Measurements from ENCODE around the gene SNAP25.

Gene SNAP25

DNA sequence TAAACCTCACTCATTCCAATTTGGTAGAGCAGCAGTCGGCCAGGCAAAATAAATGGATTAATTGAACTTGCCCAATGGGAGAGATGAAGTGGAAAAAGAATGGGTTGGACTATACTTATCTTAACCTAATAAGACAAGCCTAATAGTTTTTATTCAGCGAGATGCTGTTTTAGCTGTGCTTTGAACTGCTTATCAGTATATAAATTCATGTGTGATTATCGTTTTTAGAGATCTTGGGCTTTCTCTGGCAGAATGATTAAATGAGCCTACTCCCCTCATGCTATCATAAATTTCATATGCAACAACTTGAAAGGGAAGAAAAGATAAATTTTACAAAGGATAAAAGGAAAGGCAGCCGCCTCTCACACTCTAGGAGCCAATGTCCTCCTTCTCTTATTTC lies 59.8 kb downstream of the SNAP25 start:
- Histone ChIP-seq H3K9ac (ENCODE audit: low read length) (no peak overlapping the region), H3K36me3 (ENCODE audit: control insufficient read depth, insufficient read depth, low read length) (no peaks in the 10 kb centered on the region), H3K27me3 (ENCODE audit: control insufficient read depth, insufficient read depth, low read length) (no peaks in the 10 kb centered on the region), H3K4me1 (ENCODE audit: control insufficient read depth, insufficient read depth, low read length) (no peaks in the 10 kb centered on the region), H3K4me3 (ENCODE audit: low read length) (no peak overlapping the region), H3K27ac (ENCODE audit: low read depth, low read length) (no peak overlapping the region)

GRCh38 chr20:10280018-10280908 lies 61.6 kb downstream of the SNAP25 start:
- Histone ChIP-seq H3K27me3 (ENCODE audit: control insufficient read depth, insufficient read depth, low read length) (no peaks in the 10 kb centered on the region), H3K4me3 (ENCODE audit: low read length) (no peak overlapping the region), H3K9ac (ENCODE audit: low read length) (no peak overlapping the region), H3K36me3 (ENCODE audit: control insufficient read depth, insufficient read depth, low read length) (no peaks in the 10 kb centered on the region), H3K27ac (ENCODE audit: low read depth, low read length) (no peak overlapping the region), H3K4me1 (ENCODE audit: control insufficient read depth, insufficient read depth, low read length) (no peaks in the 10 kb centered on the region)

DNA sequence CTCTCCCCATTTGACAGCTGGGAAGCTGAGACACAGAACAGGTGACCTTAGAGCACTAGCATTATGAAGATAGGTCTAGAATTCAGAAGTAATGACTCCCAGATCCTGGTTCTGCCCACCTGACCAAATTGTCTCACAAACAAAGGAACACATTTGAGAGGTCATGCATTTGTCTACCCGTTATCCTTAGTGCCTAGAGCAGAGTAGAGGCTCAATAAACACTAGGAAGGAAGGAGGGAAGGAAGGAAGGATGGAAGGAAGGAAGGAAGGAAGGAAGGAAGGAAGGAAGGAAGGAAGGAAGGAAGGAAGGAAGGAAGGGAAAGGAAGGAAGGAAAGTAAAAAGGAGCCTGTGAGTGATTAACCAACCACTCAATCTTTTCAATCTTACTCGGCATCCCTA lies 63.3 kb downstream of the SNAP25 start:
- Histone ChIP-seq H3K27me3 (ENCODE audit: control insufficient read depth, insufficient read depth, low read length) (no peaks in the 10 kb centered on the region), H3K27ac (ENCODE audit: low read depth, low read length) (no peak overlapping the region), H3K36me3 (ENCODE audit: control insufficient read depth, insufficient read depth, low read length) (no peaks in the 10 kb centered on the region), H3K4me3 (ENCODE audit: low read length) (no peak overlapping the region), H3K4me1 (ENCODE audit: control insufficient read depth, insufficient read depth, low read length) (no peaks in the 10 kb centered on the region), H3K9ac (ENCODE audit: low read length) (no peak overlapping the region)

DNA sequence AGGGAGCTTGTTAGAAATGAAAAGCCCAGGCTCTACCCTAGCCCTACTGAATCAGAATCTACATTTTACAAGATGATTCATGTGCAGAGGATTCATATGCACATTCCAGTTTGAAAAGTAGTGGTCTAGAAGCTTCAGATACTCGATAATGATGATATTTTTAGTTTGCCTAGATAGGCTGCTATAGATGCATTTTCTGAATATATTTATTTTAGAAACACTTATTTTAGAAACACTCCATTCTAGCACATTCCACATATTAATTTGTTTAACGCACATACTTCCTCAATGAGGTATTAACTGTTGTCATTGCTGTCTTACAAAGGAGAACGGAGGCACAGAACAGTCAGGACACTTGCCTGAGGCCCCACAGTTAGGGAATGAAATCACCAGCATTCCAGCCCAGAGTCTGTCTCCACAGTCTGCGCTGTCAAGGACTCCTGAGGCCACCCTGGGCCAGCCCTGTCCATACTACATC lies 64.4 kb downstream of the SNAP25 start:
- Histone ChIP-seq H3K27ac (ENCODE audit: low read depth, low read length) (no peak overlapping the region), H3K9ac (ENCODE audit: low read length) (no peak overlapping the region), H3K27me3 (ENCODE audit: control insufficient read depth, insufficient read depth, low read length) (no peaks in the 10 kb centered on the region), H3K36me3 (ENCODE audit: control insufficient read depth, insufficient read depth, low read length) (no peaks in the 10 kb centered on the region), H3K4me3 (ENCODE audit: low read length) (no peak overlapping the region), H3K4me1 (ENCODE audit: control insufficient read depth, insufficient read depth, low read length) (no peaks in the 10 kb centered on the region)

DNA sequence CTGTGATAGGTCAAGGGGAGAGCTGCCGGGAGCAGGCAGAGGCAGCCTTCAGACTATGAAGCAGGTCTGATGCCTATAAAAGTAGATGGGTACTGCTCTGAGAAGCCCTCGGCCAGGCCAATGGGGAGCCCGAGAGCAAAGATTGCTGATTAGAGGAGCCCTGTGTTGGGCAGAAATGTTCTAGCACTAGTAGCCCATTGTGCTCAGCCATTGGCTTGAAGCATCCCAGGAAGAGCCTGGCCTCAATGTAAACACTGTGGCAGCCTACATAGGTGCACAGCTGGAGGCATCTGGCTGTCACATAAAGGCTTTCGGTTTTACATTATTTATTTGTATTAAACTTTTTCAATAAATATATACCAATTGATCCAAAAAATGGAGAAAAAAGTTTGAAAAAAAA lies 67.7 kb downstream of the SNAP25 start:
- no peaks in the 10 kb centered on the region for H3K27me3 ChIP-seq (ENCODE audit: control insufficient read depth, insufficient read depth, low read length)
- no peaks in the 10 kb centered on the region for H3K36me3 ChIP-seq (ENCODE audit: control insufficient read depth, insufficient read depth, low read length)
- no peaks in the 10 kb centered on the region for H3K4me1 ChIP-seq (ENCODE audit: control insufficient read depth, insufficient read depth, low read length)
- H3K4me3 ChIP-seq (ENCODE audit: low read length), result no peak overlapping the region
- H3K27ac ChIP-seq (ENCODE audit: low read depth, low read length), result no peak overlapping the region
- no peak overlapping the region for H3K9ac ChIP-seq (ENCODE audit: low read length)

DNA sequence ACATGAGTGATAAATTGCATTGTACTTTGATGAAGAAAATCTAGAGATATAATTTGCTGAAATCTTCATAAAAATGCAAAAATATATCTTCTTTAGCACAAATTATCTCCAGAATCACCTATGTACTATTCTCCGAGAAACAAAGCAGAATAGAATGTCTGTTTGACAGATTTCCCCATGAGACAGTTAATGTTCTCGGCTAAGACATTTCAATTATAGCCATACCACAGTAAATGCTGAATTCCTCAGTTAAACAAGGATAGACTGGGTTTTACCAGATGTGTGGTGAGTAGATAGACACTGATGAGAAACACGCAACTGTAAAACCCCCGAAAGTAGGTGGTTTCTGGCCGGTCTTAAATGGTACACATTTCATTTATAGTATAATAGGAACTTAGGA lies 69.8 kb downstream of the SNAP25 start:
- no peaks in the 10 kb centered on the region for H3K4me1 ChIP-seq (ENCODE audit: control insufficient read depth, insufficient read depth, low read length)
- H3K27me3 ChIP-seq (ENCODE audit: control insufficient read depth, insufficient read depth, low read length), result no peaks in the 10 kb centered on the region
- H3K27ac ChIP-seq (ENCODE audit: low read depth, low read length), result no peak overlapping the region
- no peak overlapping the region for H3K4me3 ChIP-seq (ENCODE audit: low read length)
- no peak overlapping the region for H3K9ac ChIP-seq (ENCODE audit: low read length)
- no peaks in the 10 kb centered on the region for H3K36me3 ChIP-seq (ENCODE audit: control insufficient read depth, insufficient read depth, low read length)

GRCh38 chr20:10288954-10289646 lies 70.5 kb downstream of the SNAP25 start:
- H3K4me3 ChIP-seq (ENCODE audit: low read length), result no peak overlapping the region
- no peak overlapping the region for H3K27ac ChIP-seq (ENCODE audit: low read depth, low read length)
- no peaks in the 10 kb centered on the region for H3K4me1 ChIP-seq (ENCODE audit: control insufficient read depth, insufficient read depth, low read length)
- H3K36me3 ChIP-seq (ENCODE audit: control insufficient read depth, insufficient read depth, low read length), result no peaks in the 10 kb centered on the region
- H3K27me3 ChIP-seq (ENCODE audit: control insufficient read depth, insufficient read depth, low read length), result no peaks in the 10 kb centered on the region
- H3K9ac ChIP-seq (ENCODE audit: low read length), result no peak overlapping the region

DNA sequence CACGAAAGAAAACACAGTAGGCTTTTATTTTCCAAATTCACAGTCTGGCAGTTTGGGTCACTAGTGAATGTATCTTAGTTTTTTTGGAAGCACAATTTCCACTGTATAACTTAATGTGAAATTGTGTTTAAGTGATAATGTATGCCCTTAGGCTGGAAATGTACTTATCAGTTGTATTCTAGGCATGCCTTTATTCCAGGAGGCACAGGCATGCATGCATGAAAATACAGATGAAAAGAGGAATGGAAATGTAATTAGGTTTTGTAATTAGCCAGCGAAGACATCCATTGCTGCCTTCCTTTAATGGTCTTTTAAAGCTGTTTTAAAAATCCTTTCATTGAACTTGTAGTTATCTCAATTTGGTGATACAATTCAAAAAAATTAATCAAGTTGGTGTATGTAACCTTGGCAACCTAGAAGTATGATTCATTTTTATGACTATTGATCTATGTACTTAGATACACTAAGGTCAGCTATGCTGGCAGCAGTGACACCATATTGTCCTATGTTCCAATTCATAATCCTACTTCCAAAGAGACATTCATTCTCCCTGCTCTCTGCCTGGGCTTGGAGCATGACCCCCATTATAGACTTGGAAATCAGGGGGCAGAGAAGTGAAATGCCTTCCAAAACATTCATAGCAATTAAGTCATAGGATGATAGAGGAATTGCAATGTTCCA lies 73.1 kb downstream of the SNAP25 start:
- Histone ChIP-seq H3K4me1 (ENCODE audit: control insufficient read depth, insufficient read depth, low read length) (no peaks in the 10 kb centered on the region), H3K36me3 (ENCODE audit: control insufficient read depth, insufficient read depth, low read length) (no peaks in the 10 kb centered on the region), H3K4me3 (ENCODE audit: low read length) (no peak overlapping the region), H3K9ac (ENCODE audit: low read length) (no peak overlapping the region), H3K27ac (ENCODE audit: low read depth, low read length) (no peak overlapping the region), H3K27me3 (ENCODE audit: control insufficient read depth, insufficient read depth, low read length) (no peaks in the 10 kb centered on the region)

DNA sequence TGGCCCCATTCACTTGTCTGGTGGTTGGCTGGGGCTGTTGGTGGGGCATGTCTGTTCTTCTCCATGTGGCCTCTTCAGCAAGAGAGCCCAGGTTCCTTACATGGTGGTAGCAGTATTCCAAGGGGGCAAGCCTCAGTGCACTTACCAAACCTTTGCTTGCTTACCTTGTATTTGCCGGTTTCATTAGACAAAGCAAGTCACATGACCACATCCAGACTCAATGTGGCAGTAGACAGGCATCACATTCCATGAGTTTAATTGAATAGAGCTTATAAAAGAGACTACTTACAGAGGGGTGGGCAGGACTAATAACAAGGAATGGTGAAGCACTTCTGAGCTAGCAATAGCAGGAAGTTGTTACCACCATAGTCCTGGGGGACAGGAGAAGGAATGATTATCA lies 78.6 kb downstream of the SNAP25 start:
- H3K27ac ChIP-seq (ENCODE audit: low read depth, low read length), result no peak overlapping the region
- no peaks in the 10 kb centered on the region for H3K36me3 ChIP-seq (ENCODE audit: control insufficient read depth, insufficient read depth, low read length)
- no peak overlapping the region for H3K4me3 ChIP-seq (ENCODE audit: low read length)
- no peaks in the 10 kb centered on the region for H3K27me3 ChIP-seq (ENCODE audit: control insufficient read depth, insufficient read depth, low read length)
- no peak overlapping the region for H3K9ac ChIP-seq (ENCODE audit: low read length)
- H3K4me1 ChIP-seq (ENCODE audit: control insufficient read depth, insufficient read depth, low read length), result no peaks in the 10 kb centered on the region

GRCh38 chr20:10297684-10298240 lies 79.1 kb downstream of the SNAP25 start:
- Histone ChIP-seq H3K36me3 (ENCODE audit: control insufficient read depth, insufficient read depth, low read length) (no peaks in the 10 kb centered on the region), H3K4me3 (ENCODE audit: low read length) (no peak overlapping the region), H3K27ac (ENCODE audit: low read depth, low read length) (no peak overlapping the region), H3K9ac (ENCODE audit: low read length) (no peak overlapping the region), H3K27me3 (ENCODE audit: control insufficient read depth, insufficient read depth, low read length) (no peaks in the 10 kb centered on the region), H3K4me1 (ENCODE audit: control insufficient read depth, insufficient read depth, low read length) (no peaks in the 10 kb centered on the region)

GRCh38 chr20:10300582-10301446 lies 82.2 kb downstream of the SNAP25 start:
- H3K36me3 ChIP-seq (ENCODE audit: control insufficient read depth, insufficient read depth, low read length), result no peaks in the 10 kb centered on the region
- no peak overlapping the region for H3K9ac ChIP-seq (ENCODE audit: low read length)
- no peak overlapping the region for H3K27ac ChIP-seq (ENCODE audit: low read depth, low read length)
- no peaks in the 10 kb centered on the region for H3K27me3 ChIP-seq (ENCODE audit: control insufficient read depth, insufficient read depth, low read length)
- no peak overlapping the region for H3K4me3 ChIP-seq (ENCODE audit: low read length)
- no peaks in the 10 kb centered on the region for H3K4me1 ChIP-seq (ENCODE audit: control insufficient read depth, insufficient read depth, low read length)
